ENCODE results near the gene GPR183. TPM values are rescaled to one million over a fixed set of nuclear protein-coding genes. Genes with fewer than 3 reads are reported as not detected.

GPR183 gene
- total RNA-seq, 1 experiment from 2014 or later, result 0.30 TPM

GRCh38 chr13:99313501-99313900 is 6.3 kb upstream of the GPR183 start (continued):
- TF ChIP-seq CTCF (IDR thresholded peaks at IDR 0.05 in 2 of 3, conservative IDR thresholded peaks at IDR 0.05 in 1 of 3; ENCODE audit: borderline replicate concordance in 1 of 3, insufficient read depth in 1 of 3, low read depth in 2 of 3, low read length in 2 of 3), result no peak
- no peak for TF ChIP-seq MAX (IDR thresholded peaks at IDR 0.05)
- no peak for TF ChIP-seq EZH2phosphoT487 (IDR thresholded peaks at IDR 0.05; ENCODE audit: borderline replicate concordance)
- no peak for TF ChIP-seq ELF1 (IDR thresholded peaks at IDR 0.05; ENCODE audit: borderline replicate concordance, low read depth)
- no peak for TF ChIP-seq SIN3A (IDR thresholded peaks at IDR 0.05; ENCODE audit: low read depth)
- no peak for TF ChIP-seq REST (IDR thresholded peaks at IDR 0.05; ENCODE audit: low read depth)

- no TSS peak for BruUV-seq (replicated peaks)
- intact Hi-C loops (cut with micrococcal nuclease), result no loop called here
- TF ChIP-seq REST (IDR thresholded peaks at IDR 0.05; ENCODE audit: low read depth) (no peak), CEBPB (IDR thresholded peaks at IDR 0.05; ENCODE audit: low read depth) (no peak), FOSL1 (IDR thresholded peaks at IDR 0.05; ENCODE audit: low read depth) (no peak), ELF1 (IDR thresholded peaks at IDR 0.05; ENCODE audit: borderline replicate concordance, low read depth) (no peak), ZFX (IDR thresholded peaks at IDR 0.05) (no peak), EGR1 (IDR thresholded peaks at IDR 0.05; ENCODE audit: low read depth) (no peak), RAD21 (IDR thresholded peaks at IDR 0.05; ENCODE audit: low read depth) (no peak), MAX (IDR thresholded peaks at IDR 0.05) (no peak), JUND (IDR thresholded peaks at IDR 0.05) (no peak)
- Histone ChIP-seq H3K27ac (ENCODE audit: low read depth, low read length) (no peak overlapping the region), H3K36me3 (ENCODE audit: control insufficient read depth in 1 of 2, insufficient read depth in 2 of 2, low read length in 2 of 2) (0 out of 4 replicates have a peak, but pooled peaks cover 0 to 6% of the 10 kb centered on the region in 2 experiments), H3K4me1 (ENCODE audit: control insufficient read depth in 1 of 2, insufficient read depth in 2 of 2, low read length in 2 of 2) (peaks cover 74 to 95% of the 10 kb centered on the region in 2 experiments), H3K9me3 (ENCODE audit: control insufficient read depth in 1 of 2, insufficient read depth in 1 of 2, low read depth in 1 of 2, low read length in 2 of 2) (no peaks in the 10 kb centered on the region), H3K4me3 (replicated peaks in 1 of 2; ENCODE audit: low read depth in 1 of 2, low read length in 2 of 2) (no peak overlapping the region), H3K27me3 (ENCODE audit: insufficient read depth, low read length) (no peaks in the 10 kb centered on the region), H3K79me2 (ENCODE audit: insufficient read depth, low read length) (peaks cover 28% of the 10 kb centered on the region; the same call in 1 of the 2 replicates), H4K20me1 (ENCODE audit: insufficient read depth) (no peaks in the 10 kb centered on the region), H3K9ac (ENCODE audit: low read length) (no peak overlapping the region), H2AFZ (ENCODE audit: low read depth, low read length, poor library complexity, severe bottlenecking) (no peak overlapping the region), H3K9me2 (ENCODE audit: insufficient read depth) (no peaks in the 10 kb centered on the region), H3K4me2 (ENCODE audit: low read length) (peak overlapping the region; percentile 40; the same call in 1 of the 2 replicates)
- ChIA-PET RAD21 (ENCODE audit: low non-redundant PET in 1 of 2, low total read pairs in 2 of 2, uncharacterized antibody in 2 of 2, unreplicated experiment in 2 of 2) (no interaction called here), CTCF (no interaction called here), POLR2A (interaction anchor here (1.0 kb wide), 1 partner anchor 10 kb away, joined by 3 read pairs; no protein-coding TSS in a partner anchor)
- ATAC-seq (no peak), DNase-seq (ENCODE audit: low read depth, low spot score) (no peak)
Measured at GRCh38 chr13:99312493-99312883, 5.3 kb upstream of the GPR183 start.

Data from HCT116 (cell line).